Astrocyte (in vitro differentiated cells and primary cell): ENCODE results near the gene CUTA. TPM values are rescaled to one million over a fixed set of nuclear protein-coding genes. Genes with fewer than 3 reads are reported as not detected.

Experiments used
- DNase-seq: peaks from one replicate; pipeline ENCODE4 v3.0.0-alpha.2; 2010; ENCODE audit warnings: low read depth
- FAIRE-seq: peaks from 2 replicates; lab custom pipeline; 2011; peaks lifted over from hg19 to GRCh38; lab: Jason Lieb, UNC
- H2AFZ ChIP-seq: 2 replicates; pipeline ENCODE4 v1.6.0; 2012; ENCODE audit warnings: low read depth, low read length, inconsistent platforms
- H3K27ac ChIP-seq: 2 replicates; pipeline ENCODE4 v1.5.1; 2011; ENCODE audit warnings: low read depth, low read length, inconsistent platforms
- H3K27me3 ChIP-seq: 2 replicates; pipeline ENCODE4 v1.6.0; 2011; ENCODE audit warnings: low read length, inconsistent platforms; ENCODE audit not compliant: insufficient read depth
- H3K36me3 ChIP-seq: 2 replicates; pipeline ENCODE4 v1.5.1; 2011; ENCODE audit warnings: low read length, inconsistent platforms; ENCODE audit not compliant: insufficient read depth
- H3K4me1 ChIP-seq: 2 replicates; pipeline ENCODE4 v1.5.1; 2011; ENCODE audit warnings: low read length, inconsistent platforms; ENCODE audit not compliant: insufficient read depth
- H3K4me2 ChIP-seq: 2 replicates; pipeline ENCODE4 v1.6.0; 2012; ENCODE audit warnings: low read length, inconsistent platforms
- H3K4me3 ChIP-seq: 2 replicates; pipeline ENCODE4 v1.5.1; 2011; ENCODE audit warnings: low read depth, mild to moderate bottlenecking, low read length, inconsistent platforms; ENCODE audit not compliant: insufficient read depth
- H3K79me2 ChIP-seq: 2 replicates; pipeline ENCODE4 v1.6.0; 2012; ENCODE audit warnings: mild to moderate bottlenecking, low read length, inconsistent platforms; ENCODE audit not compliant: insufficient read depth
- H3K9ac ChIP-seq: 2 replicates; pipeline ENCODE4 v1.6.0; 2012; ENCODE audit warnings: mild to moderate bottlenecking, low read length, inconsistent platforms
- H3K9me3 ChIP-seq: 2 replicates; pipeline ENCODE4 v1.5.1; 2012; ENCODE audit warnings: low read depth, mild to moderate bottlenecking, low read length, inconsistent platforms; ENCODE audit not compliant: insufficient read depth
- H4K20me1 ChIP-seq: 2 replicates; pipeline ENCODE4 v1.6.0; 2012; ENCODE audit warnings: low read length, inconsistent platforms; ENCODE audit not compliant: insufficient read depth
- H3K27ac Mint-ChIP-seq: one replicate; pipeline ENCODE4 v1.8.0; 2021; ENCODE audit warnings: mild to moderate bottlenecking, mixed read lengths; ENCODE audit not compliant: unreplicated experiment
- H3K27me3 Mint-ChIP-seq: one replicate; pipeline ENCODE4 v1.8.0; 2021; ENCODE audit warnings: low read depth, mixed read lengths; ENCODE audit not compliant: unreplicated experiment
- H3K36me3 Mint-ChIP-seq: one replicate; pipeline ENCODE4 v1.8.0; 2021; ENCODE audit warnings: low read depth, mixed read lengths; ENCODE audit not compliant: unreplicated experiment
- H3K4me1 Mint-ChIP-seq: one replicate; pipeline ENCODE4 v1.8.0; 2021; ENCODE audit warnings: low read depth, mixed read lengths; ENCODE audit not compliant: unreplicated experiment
- H3K4me3 Mint-ChIP-seq: one replicate; pipeline ENCODE4 v1.8.0; 2021; ENCODE audit warnings: mild to moderate bottlenecking, moderate library complexity, mixed read lengths; ENCODE audit not compliant: unreplicated experiment
- H3K9me3 Mint-ChIP-seq: one replicate; pipeline ENCODE4 v1.8.0; 2021; ENCODE audit warnings: mild to moderate bottlenecking, mixed read lengths; ENCODE audit not compliant: unreplicated experiment
- EZH2 ChIP-seq: IDR thresholded peaks from 2 replicates; pipeline ENCODE4 v1.6.1; 2012; ENCODE audit warnings: mild to moderate bottlenecking, low read length, inconsistent platforms; ENCODE audit not compliant: insufficient read depth
- total RNA-seq: library from RNA; stranded (reverse); gene quantifications from 2 replicates; pipeline ENCODE4 v1.2.1, GENCODE V29; 2021
- TF ChIP-seq, protein P1 (sequence below): IDR thresholded peaks from 2 replicates; pipeline ENCODE4 v1.5.1; 2011; ENCODE audit warnings: low read depth, mild to moderate bottlenecking, inconsistent platforms, low read length, moderate library complexity; ENCODE audit not compliant: insufficient read depth

Gene CUTA
- total RNA-seq, 1 donor from 2014 or later, result 256 TPM

DNA sequence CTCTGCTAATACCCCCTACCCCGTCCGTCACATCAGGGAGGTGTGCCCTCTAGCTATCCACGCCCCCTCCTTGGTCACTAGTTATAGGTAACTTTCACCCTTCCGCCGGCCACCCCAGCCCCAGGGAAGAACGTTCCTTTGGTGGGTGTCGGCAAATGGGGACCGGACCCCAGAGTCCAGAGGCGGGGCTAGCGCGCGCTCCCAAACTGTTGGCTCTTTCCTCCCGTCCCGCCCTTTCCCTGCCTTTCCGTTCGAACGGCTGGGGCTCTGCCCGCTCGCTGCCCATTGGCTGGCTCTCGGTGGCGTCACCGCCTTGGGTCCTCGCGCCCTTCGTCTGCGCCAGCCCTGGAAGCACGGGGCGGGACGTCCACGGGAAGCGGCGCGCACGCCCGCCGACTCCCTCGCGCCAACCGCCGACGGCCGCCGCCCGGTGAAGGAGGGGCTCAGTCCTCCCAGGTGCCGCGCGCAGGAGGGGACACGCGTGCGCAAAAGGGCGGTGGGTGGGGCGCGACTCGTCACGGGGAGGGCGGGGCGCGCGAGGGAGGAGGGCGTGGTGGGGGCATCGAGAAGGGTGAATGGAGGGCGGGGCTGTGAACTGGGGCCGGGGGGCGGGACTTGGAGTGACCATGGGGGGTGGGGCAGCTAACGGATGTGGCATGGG, 7.7 kb downstream of the CUTA start:
- H3K27ac Mint-ChIP-seq, result peak overlapping the region; percentile 90
- Histone ChIP-seq H3K27me3 (no peaks in the 10 kb centered on the region), H2AFZ (peak overlapping the region; percentile 87), H3K27ac (peak overlapping the region; percentile 84), H3K9ac (peak overlapping the region; percentile 89), H3K36me3 (peaks cover 2% of the 10 kb centered on the region), H3K4me2 (peak overlapping the region; percentile 92), H3K79me2 (peaks cover 26% of the 10 kb centered on the region), H4K20me1 (peaks cover 31% of the 10 kb centered on the region), H3K9me3 (no peaks in the 10 kb centered on the region), H3K4me3 (peak overlapping the region; percentile 65), H3K4me1 (no peaks in the 10 kb centered on the region)
- DNase-seq, result peak; percentile 91
- FAIRE-seq, result no peak
- TF ChIP-seq, protein P1, sequence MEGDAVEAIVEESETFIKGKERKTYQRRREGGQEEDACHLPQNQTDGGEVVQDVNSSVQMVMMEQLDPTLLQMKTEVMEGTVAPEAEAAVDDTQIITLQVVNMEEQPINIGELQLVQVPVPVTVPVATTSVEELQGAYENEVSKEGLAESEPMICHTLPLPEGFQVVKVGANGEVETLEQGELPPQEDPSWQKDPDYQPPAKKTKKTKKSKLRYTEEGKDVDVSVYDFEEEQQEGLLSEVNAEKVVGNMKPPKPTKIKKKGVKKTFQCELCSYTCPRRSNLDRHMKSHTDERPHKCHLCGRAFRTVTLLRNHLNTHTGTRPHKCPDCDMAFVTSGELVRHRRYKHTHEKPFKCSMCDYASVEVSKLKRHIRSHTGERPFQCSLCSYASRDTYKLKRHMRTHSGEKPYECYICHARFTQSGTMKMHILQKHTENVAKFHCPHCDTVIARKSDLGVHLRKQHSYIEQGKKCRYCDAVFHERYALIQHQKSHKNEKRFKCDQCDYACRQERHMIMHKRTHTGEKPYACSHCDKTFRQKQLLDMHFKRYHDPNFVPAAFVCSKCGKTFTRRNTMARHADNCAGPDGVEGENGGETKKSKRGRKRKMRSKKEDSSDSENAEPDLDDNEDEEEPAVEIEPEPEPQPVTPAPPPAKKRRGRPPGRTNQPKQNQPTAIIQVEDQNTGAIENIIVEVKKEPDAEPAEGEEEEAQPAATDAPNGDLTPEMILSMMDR, result no peak
- TF ChIP-seq EZH2, result no peak
- H3K4me3 Mint-ChIP-seq, result peak overlapping the region; percentile 85
- H3K27me3 Mint-ChIP-seq, result no peaks in the 10 kb centered on the region
- no peaks in the 10 kb centered on the region for H3K9me3 Mint-ChIP-seq
- peaks cover 12% of the 10 kb centered on the region for H3K36me3 Mint-ChIP-seq
- H3K4me1 Mint-ChIP-seq, result peaks cover 7% of the 10 kb centered on the region

DNA sequence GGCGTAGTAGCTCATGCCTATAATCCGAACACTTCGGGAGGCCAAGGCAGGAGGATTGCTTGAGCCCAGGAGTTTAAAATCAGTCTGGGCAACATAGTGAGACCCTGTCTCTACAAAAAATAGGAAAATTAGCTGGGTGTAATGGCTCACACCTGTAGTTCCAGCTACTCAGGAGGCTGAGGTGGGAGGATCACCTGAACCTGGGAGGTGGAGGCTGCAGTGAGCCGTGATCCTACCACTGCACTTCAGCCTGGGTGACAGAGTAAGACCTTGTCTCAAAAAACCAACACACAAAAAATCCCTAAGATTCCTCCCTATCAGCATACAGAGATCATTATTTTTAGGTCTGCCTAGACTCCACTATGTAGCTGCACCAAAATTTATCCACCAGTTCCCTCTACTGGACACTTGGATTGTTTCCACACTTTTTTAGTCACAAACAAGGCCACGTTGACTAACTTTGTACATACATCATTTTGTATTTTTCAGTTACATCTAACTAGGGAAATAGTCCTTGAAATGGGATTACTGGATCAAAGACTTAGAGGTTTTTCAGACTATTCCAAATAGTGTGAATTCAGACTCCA, 10.7 kb downstream of the CUTA start:
- peaks cover 17% of the 10 kb centered on the region for H3K79me2 ChIP-seq
- H3K4me3 ChIP-seq, result no peak overlapping the region
- no peak overlapping the region for H3K27ac ChIP-seq
- Mint-ChIP-seq H3K36me3 (peaks cover 7% of the 10 kb centered on the region), H3K27me3 (no peaks in the 10 kb centered on the region), H3K4me1 (peaks cover 2% of the 10 kb centered on the region), H3K4me3 (no peak overlapping the region), H3K27ac (no peak overlapping the region), H3K9me3 (no peaks in the 10 kb centered on the region)
- H2AFZ ChIP-seq, result no peak overlapping the region
- H3K27me3 ChIP-seq, result no peaks in the 10 kb centered on the region
- TF ChIP-seq EZH2, result no peak
- TF ChIP-seq, protein P1, result peak; percentile 17
- peak; percentile 26 for DNase-seq
- H3K4me2 ChIP-seq, result no peak overlapping the region
- no peaks in the 10 kb centered on the region for H3K4me1 ChIP-seq
- peaks cover 9% of the 10 kb centered on the region for H4K20me1 ChIP-seq
- FAIRE-seq, result no peak
- H3K36me3 ChIP-seq, result peaks cover 17% of the 10 kb centered on the region
- no peaks in the 10 kb centered on the region for H3K9me3 ChIP-seq
- no peak overlapping the region for H3K9ac ChIP-seq

DNA sequence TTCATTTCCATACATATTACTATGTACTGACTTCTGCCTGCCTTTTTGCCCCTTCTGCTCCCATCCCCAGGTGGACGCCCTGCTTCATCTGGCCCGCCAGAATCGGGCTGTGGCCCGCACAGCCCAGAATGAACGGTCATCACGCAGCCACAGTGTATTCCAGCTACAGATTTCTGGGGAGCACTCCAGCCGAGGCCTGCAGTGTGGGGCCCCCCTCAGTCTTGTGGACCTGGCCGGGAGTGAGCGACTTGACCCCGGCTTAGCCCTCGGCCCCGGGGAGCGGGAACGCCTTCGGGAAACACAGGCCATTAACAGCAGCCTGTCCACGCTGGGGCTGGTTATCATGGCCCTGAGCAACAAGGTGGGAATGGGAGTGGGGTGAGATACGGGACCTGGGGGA, 11.8 kb downstream of the CUTA start:
- no peak overlapping the region for H3K9ac ChIP-seq

More for the DNA sequence above, 11.8 kb downstream of the CUTA start:
- Histone ChIP-seq H3K27me3 (no peaks in the 10 kb centered on the region), H3K79me2 (peaks cover 10% of the 10 kb centered on the region), H2AFZ (no peak overlapping the region), H3K4me1 (no peaks in the 10 kb centered on the region), H3K36me3 (peaks cover 17% of the 10 kb centered on the region), H3K4me3 (no peak overlapping the region), H3K27ac (no peak overlapping the region), H3K4me2 (no peak overlapping the region), H4K20me1 (peaks cover 7% of the 10 kb centered on the region), H3K9me3 (no peaks in the 10 kb centered on the region)
- TF ChIP-seq, protein P1, result no peak
- TF ChIP-seq EZH2, result no peak
- no peak for DNase-seq
- peaks cover 7% of the 10 kb centered on the region for H3K36me3 Mint-ChIP-seq
- H3K27me3 Mint-ChIP-seq, result no peaks in the 10 kb centered on the region
- H3K27ac Mint-ChIP-seq, result no peak overlapping the region
- H3K4me3 Mint-ChIP-seq, result no peak overlapping the region
- no peaks in the 10 kb centered on the region for H3K4me1 Mint-ChIP-seq
- no peaks in the 10 kb centered on the region for H3K9me3 Mint-ChIP-seq
- no peak for FAIRE-seq
